ENCODE results near the gene GAN. TPM values are rescaled to one million over a fixed set of nuclear protein-coding genes. Genes with fewer than 3 reads are reported as not detected.

The GAN gene
- total and polyA plus RNA-seq, 9 of the 15 experiments (the other 6 are each of a cell fraction or from before 2014, with no cell fraction given) = 0.83 to 15.1 (median 5.2) TPM

DNA sequence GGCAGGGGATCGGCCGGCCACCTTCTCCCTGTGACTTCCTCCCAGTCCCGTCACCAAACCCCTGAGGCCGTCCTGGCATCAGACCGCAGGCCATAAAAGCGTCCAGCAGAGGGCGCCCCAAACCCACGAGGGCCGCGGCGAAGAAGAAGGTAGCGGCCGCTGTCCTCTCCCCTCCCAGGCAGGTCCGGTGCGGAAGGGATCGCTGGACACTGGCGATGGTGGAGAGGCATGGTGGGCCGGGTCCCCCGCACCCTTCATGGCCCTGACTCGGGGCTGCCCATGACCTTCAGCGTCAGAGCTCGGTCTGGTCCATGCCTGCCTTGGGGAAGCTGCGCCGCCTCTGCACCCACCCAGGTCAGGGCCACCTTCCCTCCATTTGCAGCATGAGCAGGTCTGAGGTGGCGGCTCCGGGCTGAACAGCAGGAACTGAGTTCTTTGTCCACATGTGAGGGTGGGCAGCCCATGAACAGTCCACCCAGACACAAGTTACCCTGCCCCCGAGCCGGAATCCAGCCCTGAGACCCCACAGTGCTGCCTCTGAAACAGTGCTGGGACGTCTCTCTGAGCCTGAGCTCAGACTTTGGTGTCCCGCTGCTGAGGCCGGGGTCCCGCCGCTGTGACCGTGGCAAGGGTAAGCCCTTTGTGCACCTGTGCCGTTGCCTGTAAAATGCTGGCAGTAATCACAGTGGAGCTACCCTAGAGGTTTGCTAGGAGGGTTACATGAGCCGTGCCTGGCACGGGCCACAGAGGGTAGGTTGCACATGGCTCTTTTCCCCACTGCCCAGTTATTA, 89.0 kb downstream of the GAN start (continued):
- TF ChIP-seq SRSF1 (IDR thresholded peaks at IDR 0.05; ENCODE audit: low read depth, low read length) (no peak), TAF1 (IDR thresholded peaks at IDR 0.05; ENCODE audit: control insufficient read depth, extremely low read depth, insufficient read depth, low read length, severe bottlenecking) (no peak), POLR3G (IDR thresholded peaks at IDR 0.05; ENCODE audit: extremely low read depth, insufficient read length, insufficient replicate concordance) (no peak), ZNF239 (CRISPR knock-in tag; IDR thresholded peaks at IDR 0.05) (no peak), SNIP1 (IDR thresholded peaks at IDR 0.05; ENCODE audit: low read depth) (no peak), ILK (tag; IDR thresholded peaks at IDR 0.05; ENCODE audit: borderline replicate concordance, low read depth) (no peak), ZNF589 (CRISPR knock-in tag; IDR thresholded peaks at IDR 0.05; ENCODE audit: low read depth) (no peak), CBX2 (IDR thresholded peaks at IDR 0.05; ENCODE audit: insufficient read depth, low read length, poor library complexity, severe bottlenecking) (no peak), RBM14 (IDR thresholded peaks at IDR 0.05; ENCODE audit: borderline replicate concordance, insufficient read depth, low read depth, low read length) (no peak), U2AF1 (optimal IDR thresholded peaks at IDR 0.05; ENCODE audit: low read depth, low read length) (no peak), TCF3 (CRISPR knock-in tag; IDR thresholded peaks at IDR 0.05) (no peak; the same call in 1 of the 2 replicates), KAT8 (IDR thresholded peaks at IDR 0.05; ENCODE audit: low read depth) (no peak), HNRNPLL (IDR thresholded peaks at IDR 0.05; ENCODE audit: low read depth, low read length, poor library complexity, severe bottlenecking) (no peak), SNRNP70 (optimal IDR thresholded peaks at IDR 0.05; ENCODE audit: low read depth, low read length) (no peak), ZNF79 (CRISPR knock-in tag; IDR thresholded peaks at IDR 0.05; ENCODE audit: low read depth) (no peak)
- TF ChIP-seq, protein P1, sequence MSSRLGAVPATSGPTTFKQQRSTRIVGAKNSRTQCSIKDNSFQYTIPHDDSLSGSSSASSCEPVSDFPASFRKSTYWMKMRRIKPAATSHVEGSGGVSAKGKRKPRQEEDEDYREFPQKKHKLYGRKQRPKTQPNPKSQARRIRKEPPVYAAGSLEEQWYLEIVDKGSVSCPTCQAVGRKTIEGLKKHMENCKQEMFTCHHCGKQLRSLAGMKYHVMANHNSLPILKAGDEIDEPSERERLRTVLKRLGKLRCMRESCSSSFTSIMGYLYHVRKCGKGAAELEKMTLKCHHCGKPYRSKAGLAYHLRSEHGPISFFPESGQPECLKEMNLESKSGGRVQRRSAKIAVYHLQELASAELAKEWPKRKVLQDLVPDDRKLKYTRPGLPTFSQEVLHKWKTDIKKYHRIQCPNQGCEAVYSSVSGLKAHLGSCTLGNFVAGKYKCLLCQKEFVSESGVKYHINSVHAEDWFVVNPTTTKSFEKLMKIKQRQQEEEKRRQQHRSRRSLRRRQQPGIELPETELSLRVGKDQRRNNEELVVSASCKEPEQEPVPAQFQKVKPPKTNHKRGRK (tag; IDR thresholded peaks at IDR 0.05) = no peak
- TF ChIP-seq, protein P2, sequence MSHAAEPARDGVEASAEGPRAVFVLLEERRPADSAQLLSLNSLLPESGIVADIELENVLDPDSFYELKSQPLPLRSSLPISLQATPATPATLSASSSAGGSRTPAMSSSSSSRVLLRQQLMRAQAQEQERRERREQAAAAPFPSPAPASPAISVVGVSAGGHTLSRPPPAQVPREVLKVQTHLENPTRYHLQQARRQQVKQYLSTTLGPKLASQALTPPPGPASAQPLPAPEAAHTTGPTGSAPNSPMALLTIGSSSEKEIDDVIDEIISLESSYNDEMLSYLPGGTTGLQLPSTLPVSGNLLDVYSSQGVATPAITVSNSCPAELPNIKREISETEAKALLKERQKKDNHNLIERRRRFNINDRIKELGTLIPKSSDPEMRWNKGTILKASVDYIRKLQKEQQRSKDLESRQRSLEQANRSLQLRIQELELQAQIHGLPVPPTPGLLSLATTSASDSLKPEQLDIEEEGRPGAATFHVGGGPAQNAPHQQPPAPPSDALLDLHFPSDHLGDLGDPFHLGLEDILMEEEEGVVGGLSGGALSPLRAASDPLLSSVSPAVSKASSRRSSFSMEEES (CRISPR knock-in tag; IDR thresholded peaks at IDR 0.05) = no peak
- TF ChIP-seq, protein P3, sequence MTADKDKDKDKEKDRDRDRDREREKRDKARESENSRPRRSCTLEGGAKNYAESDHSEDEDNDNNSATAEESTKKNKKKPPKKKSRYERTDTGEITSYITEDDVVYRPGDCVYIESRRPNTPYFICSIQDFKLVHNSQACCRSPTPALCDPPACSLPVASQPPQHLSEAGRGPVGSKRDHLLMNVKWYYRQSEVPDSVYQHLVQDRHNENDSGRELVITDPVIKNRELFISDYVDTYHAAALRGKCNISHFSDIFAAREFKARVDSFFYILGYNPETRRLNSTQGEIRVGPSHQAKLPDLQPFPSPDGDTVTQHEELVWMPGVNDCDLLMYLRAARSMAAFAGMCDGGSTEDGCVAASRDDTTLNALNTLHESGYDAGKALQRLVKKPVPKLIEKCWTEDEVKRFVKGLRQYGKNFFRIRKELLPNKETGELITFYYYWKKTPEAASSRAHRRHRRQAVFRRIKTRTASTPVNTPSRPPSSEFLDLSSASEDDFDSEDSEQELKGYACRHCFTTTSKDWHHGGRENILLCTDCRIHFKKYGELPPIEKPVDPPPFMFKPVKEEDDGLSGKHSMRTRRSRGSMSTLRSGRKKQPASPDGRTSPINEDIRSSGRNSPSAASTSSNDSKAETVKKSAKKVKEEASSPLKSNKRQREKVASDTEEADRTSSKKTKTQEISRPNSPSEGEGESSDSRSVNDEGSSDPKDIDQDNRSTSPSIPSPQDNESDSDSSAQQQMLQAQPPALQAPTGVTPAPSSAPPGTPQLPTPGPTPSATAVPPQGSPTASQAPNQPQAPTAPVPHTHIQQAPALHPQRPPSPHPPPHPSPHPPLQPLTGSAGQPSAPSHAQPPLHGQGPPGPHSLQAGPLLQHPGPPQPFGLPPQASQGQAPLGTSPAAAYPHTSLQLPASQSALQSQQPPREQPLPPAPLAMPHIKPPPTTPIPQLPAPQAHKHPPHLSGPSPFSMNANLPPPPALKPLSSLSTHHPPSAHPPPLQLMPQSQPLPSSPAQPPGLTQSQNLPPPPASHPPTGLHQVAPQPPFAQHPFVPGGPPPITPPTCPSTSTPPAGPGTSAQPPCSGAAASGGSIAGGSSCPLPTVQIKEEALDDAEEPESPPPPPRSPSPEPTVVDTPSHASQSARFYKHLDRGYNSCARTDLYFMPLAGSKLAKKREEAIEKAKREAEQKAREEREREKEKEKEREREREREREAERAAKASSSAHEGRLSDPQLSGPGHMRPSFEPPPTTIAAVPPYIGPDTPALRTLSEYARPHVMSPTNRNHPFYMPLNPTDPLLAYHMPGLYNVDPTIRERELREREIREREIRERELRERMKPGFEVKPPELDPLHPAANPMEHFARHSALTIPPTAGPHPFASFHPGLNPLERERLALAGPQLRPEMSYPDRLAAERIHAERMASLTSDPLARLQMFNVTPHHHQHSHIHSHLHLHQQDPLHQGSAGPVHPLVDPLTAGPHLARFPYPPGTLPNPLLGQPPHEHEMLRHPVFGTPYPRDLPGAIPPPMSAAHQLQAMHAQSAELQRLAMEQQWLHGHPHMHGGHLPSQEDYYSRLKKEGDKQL (CRISPR knock-in tag; IDR thresholded peaks at IDR 0.05; ENCODE audit: borderline replicate concordance) = no peak
